OCI-LY7 (cell line): ENCODE results near the gene EFHD2.
"Not testable (repeated sequence)": the region's sequence is repeated elsewhere in the genome, so short reads cannot be mapped to it uniquely, and the experiment has no call there.

Experiments used
- CTCF ChIP-seq: fragments of 200-600 bp; sonication (generic); conservative IDR thresholded peaks from 2 replicates; pipeline ENCODE4 v1.5.1; 2014; ENCODE audit warnings: mild to moderate bottlenecking, antibody characterized with exemption, low read length, moderate library complexity, mixed read lengths
- EZH2phosphoT487 ChIP-seq: fragments of 200-600 bp; sonication (generic); IDR thresholded peaks from 2 replicates; pipeline ENCODE4 v1.6.1; 2018; ENCODE audit warnings: low read depth, borderline replicate concordance, mild to moderate bottlenecking, mixed run types, antibody characterized with exemption, low read length, moderate library complexity, mixed read lengths

GRCh38 chr1:15458388-15458787 is 48.7 kb downstream of the EFHD2 start:
- TF ChIP-seq CTCF, EZH2phosphoT487: not testable (repeated sequence)
